Measurements from ENCODE around the gene TRMT1L. TPM values are rescaled to one million over a fixed set of nuclear protein-coding genes. Genes with fewer than 3 reads are reported as not detected.

Gene TRMT1L
- polyA plus RNA-seq, 3 donors: 22.8 to 28.6 (median 23.7) TPM

GRCh38 chr1:185139246-185139645, 17.5 kb downstream of the TRMT1L start:
- DNase-seq: no peak

- no peak for DNase-seq
Measured at GRCh38 chr1:185137896-185138545, 18.7 kb downstream of the TRMT1L start.

GRCh38 chr1:185132534-185132933, 24.2 kb downstream of the TRMT1L start:
- DNase-seq: no peak

- DNase-seq: no peak
Measured at GRCh38 chr1:185129708-185130107, 27.0 kb downstream of the TRMT1L start.

- no peak for DNase-seq
Measured at GRCh38 chr1:185112356-185112755, 44.4 kb downstream of the TRMT1L start.

GRCh38 chr1:185111873-185112272, 44.9 kb downstream of the TRMT1L start:
- no peak for DNase-seq

GRCh38 chr1:185110145-185110544, 46.6 kb downstream of the TRMT1L start:
- no peak for DNase-seq

GRCh38 chr1:185108321-185108720, 48.4 kb downstream of the TRMT1L start:
- DNase-seq: no peak

- DNase-seq: no peak
Measured at GRCh38 chr1:185105121-185105520, 51.6 kb downstream of the TRMT1L start.

GRCh38 chr1:185104083-185104482, 52.7 kb downstream of the TRMT1L start:
- no peak for DNase-seq

GRCh38 chr1:185096531-185096930, 60.2 kb downstream of the TRMT1L start:
- no peak for DNase-seq

- DNase-seq: no peak
Measured at GRCh38 chr1:185094761-185095160, 62.0 kb downstream of the TRMT1L start.

- no peak for DNase-seq
Measured at GRCh38 chr1:185091480-185091879, 65.3 kb downstream of the TRMT1L start.

GRCh38 chr1:185087746-185088145, 69.0 kb downstream of the TRMT1L start:
- no peak for DNase-seq

GRCh38 chr1:185087101-185087500, 69.7 kb downstream of the TRMT1L start:
- no peak for DNase-seq

GRCh38 chr1:185083818-185084217, 72.9 kb downstream of the TRMT1L start:
- no peak for DNase-seq

- DNase-seq: no peak
Measured at GRCh38 chr1:185080422-185080821, 76.3 kb downstream of the TRMT1L start.

GRCh38 chr1:185077374-185077773, 79.4 kb downstream of the TRMT1L start:
- DNase-seq: no peak

- no peak for DNase-seq
Measured at GRCh38 chr1:185075476-185075875, 81.3 kb downstream of the TRMT1L start.

- DNase-seq: no peak
Measured at GRCh38 chr1:185074307-185074706, 82.4 kb downstream of the TRMT1L start.

- no peak for DNase-seq
Measured at GRCh38 chr1:185073725-185074124, 83.0 kb downstream of the TRMT1L start.

- DNase-seq: no peak
Measured at GRCh38 chr1:185070051-185070450, 86.7 kb downstream of the TRMT1L start.

GRCh38 chr1:185069202-185069772, 87.5 kb downstream of the TRMT1L start:
- DNase-seq: no peak

GRCh38 chr1:185068341-185068740, 88.4 kb downstream of the TRMT1L start:
- no peak for DNase-seq
